HG03060 (cell line): ENCODE data around the gene CD99L2.

Experiments used
- ATAC-seq: cut with Tn5 transposase; IDR thresholded peaks from one replicate; pipeline ENCODE4 v1.9.1; 2021; ENCODE audit warnings: low read depth, moderate number of reproducible peaks; ENCODE audit not compliant: unreplicated experiment

Gene CD99L2

GRCh38 chrX:150813922-150814321 lies 84.5 kb downstream of the CD99L2 start:
- no peak for ATAC-seq

GRCh38 chrX:150806827-150807226 lies 91.6 kb downstream of the CD99L2 start:
- no peak for ATAC-seq

DNA sequence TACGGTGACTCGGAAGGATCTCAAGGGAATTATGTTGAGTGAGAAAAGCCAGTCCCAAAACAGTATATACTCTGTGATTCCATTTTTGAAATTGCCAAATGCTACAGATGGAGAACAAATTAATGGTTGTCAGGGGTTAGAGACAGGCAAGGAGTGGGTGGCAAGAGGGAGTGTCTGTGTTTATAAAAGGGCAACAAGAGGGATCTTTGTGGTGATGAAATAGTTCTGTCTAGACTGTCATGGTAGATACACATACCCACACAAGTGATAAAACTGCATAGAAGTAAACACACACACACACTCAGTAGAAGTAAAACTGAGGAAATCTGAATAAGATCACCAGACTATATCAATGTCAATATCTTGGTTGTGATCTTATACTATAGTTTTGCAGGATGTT lies 92.7 kb downstream of the CD99L2 start:
- ATAC-seq = no peak

DNA sequence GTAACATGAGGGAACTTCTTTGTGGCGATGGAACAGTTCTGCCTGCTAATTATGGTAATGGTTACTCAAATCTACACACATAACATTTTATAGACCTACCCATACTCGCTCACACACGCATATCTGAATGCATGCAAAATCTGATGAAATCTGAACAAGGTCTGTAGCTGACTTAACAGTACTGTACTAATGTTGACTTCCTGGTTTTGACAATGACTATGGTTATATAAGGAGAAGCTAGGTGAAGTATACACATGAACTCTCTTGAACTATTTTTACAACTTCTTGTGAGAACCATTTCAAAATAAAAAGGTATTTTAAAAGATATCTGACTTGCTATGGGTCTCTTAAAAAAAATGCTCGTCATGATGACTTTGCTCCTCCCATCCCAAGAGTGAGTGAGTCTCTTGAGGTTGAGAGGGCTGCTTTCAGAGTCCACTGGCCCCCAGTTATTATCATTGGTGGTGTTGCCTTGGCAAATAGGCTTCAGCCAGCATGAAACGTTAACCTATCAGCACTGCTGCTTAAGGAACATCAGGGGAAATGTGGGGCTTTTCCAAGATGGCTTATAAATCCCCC lies 105.4 kb downstream of the CD99L2 start:
- no peak for ATAC-seq

GRCh38 chrX:150790021-150790420 lies 108.4 kb downstream of the CD99L2 start:
- no peak for ATAC-seq

DNA sequence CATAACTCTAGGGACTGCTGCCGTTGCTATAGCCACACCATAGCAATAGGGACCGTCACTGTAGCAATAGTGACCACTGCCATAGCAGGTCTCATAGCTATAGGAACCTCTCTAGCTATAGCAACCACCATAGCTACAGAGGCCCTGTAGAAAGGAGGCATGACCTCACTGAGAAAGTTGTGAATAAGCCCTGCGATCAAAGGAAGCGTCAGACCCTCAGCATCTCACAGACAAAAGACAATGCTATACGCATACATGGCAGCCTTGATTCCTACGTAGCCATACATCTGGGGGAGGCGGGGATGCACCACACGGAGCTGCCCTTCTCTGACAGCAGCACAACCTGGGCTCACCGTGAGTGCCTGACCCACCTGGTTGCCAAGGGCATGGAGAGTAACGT lies 116.8 kb downstream of the CD99L2 start:
- no peak for ATAC-seq

GRCh38 chrX:150779385-150779784 lies 119.1 kb downstream of the CD99L2 start:
- ATAC-seq = no peak

GRCh38 chrX:150777328-150777992 lies 121.0 kb downstream of the CD99L2 start:
- ATAC-seq = no peak

DNA sequence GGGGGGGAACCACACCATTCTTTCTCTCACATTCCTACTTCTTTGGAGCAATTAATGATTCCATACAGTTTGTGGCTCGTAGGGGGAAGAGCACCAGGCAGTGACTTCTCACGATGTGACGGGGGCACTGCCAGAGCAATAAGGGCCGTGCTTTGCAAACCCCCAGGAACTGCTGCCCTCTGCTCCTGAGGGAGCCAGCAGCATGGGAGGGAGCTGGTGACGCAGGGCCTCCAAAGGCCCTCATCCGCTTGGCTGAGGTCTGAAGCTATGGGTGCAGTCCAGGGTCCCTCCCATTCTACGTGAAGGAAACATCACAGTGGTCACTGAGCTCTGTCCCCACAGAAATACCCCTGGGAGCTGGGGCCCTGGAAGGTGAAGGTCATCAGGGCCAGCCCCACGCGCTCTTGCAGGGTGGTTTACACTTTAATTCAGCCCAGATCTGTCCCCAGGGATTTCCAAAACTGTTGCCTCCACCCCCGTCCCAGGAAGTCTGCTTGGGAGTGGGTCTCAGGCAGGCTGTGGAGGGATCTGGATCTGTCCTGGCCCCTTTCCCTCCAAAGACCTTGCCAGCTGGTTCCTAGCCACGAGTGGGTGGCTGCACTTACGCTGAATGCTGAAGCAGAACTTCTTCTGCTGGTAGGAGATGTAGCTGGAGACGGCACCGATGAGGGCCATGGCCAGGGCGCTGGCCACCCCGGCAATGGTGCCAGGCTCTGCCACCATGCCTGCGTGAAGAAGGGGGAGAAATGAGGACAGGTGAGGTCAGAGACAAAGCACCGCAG lies 122.7 kb downstream of the CD99L2 start:
- no peak for ATAC-seq

GRCh38 chrX:150774798-150775568 lies 123.5 kb downstream of the CD99L2 start:
- no peak for ATAC-seq

DNA sequence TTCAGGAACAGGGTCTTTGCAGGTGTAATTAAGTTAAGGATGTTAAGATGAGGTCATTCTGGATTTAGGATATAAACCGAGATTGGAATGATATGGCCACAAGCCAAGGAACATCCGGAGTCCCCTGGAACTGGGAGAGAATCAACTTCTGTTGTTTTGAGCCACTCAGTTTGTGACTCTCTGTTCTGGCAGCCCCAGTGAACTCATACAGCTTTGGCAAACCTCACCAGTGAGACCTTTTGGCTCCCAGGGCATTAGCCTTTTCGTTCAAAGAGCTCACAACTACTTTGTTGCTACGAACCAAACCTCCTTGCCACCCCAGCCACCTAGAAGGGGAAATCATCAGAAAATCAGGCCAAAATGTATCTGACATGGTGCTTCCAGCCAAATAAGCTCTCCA lies 124.8 kb downstream of the CD99L2 start:
- no peak for ATAC-seq

- ATAC-seq = no peak
These were observed 125.4 kb downstream of the CD99L2 start for GRCh38 chrX:150773117-150773516.

GRCh38 chrX:150772150-150772970 lies 126.1 kb downstream of the CD99L2 start:
- ATAC-seq = no peak

- no peak for ATAC-seq
These were observed 127.4 kb downstream of the CD99L2 start for GRCh38 chrX:150771116-150771515.

- no peak for ATAC-seq
These were observed 127.8 kb downstream of the CD99L2 start for GRCh38 chrX:150770623-150771022.

DNA sequence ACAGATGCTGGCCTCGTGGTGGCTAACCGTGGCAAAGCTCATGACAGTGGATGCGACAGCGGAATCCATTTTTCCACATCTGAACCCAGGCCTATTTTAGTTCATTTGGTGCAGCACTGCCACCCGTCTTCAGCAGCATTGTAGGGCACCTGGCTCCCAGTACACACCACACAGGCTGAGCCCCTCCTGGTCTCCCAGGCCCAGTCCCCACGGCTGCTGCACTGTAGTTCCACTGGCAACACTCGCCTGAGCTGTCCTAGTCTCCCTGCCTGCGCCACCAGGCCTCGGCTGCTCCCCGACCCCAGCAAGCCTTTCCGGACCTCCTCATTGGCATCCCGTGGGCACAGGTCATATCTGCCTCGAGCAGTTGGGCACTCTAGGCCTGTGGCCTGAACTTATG lies 129.1 kb downstream of the CD99L2 start:
- no peak for ATAC-seq

- no peak for ATAC-seq
These were observed 129.8 kb downstream of the CD99L2 start for GRCh38 chrX:150768580-150769190.

DNA sequence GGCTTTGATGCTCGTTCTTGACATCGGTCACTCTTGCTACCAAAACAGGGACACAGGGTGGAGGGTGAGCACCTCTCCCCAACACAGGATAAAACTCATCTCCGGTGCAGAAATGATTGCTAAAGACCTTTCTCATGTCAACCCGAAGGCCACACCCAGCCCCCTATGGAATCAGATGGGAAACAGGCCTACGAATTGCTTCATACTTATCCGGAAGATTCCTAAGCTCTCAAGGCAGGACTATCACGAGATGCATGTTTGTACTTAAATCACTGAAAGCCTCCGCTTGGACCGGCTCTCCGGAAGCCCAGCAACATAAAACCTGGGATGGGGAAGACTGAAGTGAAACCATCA lies 130.4 kb downstream of the CD99L2 start:
- ATAC-seq = no peak

GRCh38 chrX:150767475-150768131 lies 130.9 kb downstream of the CD99L2 start:
- no peak for ATAC-seq
